ENCODE measurements around the gene ALKBH7.

Gene ALKBH7

DNA sequence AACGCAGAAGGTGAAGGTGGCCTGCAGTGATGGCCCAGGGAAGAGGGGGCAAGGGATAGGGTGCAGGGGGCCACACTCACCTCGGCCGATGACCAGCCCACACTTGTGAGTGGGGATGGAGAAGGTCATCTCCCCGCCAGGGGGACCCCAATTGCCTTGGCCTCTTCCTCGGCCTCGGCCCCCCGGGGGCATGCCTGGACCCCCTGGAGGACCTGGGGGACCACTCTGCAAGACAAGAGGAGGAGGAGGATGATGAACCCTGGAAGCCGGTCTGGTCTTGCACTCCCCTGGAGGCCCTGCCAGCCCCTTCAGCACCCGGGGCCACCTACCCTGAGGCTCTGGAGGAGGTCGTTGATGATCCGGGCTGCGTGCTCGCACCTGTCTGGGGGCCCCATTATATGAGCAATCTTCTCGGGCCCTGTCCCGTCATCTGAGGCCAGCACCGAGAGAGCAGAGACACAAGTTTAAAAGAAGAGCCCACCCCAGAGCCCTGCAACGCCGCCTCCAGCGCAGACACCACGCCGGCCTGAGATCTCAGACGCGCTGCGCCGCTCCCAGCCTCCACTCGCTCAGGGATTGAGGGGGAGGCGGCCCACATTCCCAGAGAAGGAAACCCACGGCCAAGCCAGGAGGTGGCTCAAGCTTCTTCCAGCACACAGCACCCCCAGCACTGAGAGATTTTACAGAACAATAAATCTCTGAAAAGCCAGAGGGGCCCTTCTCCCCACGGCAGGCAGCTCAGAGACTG lies 44.2 kb downstream of the ALKBH7 start:
- DNase-seq, result peak in 31 of 42 donors; percentile 19 to 76 (median 52)
- intact Hi-C loops (cut with DNase I), result no loop called here

DNA sequence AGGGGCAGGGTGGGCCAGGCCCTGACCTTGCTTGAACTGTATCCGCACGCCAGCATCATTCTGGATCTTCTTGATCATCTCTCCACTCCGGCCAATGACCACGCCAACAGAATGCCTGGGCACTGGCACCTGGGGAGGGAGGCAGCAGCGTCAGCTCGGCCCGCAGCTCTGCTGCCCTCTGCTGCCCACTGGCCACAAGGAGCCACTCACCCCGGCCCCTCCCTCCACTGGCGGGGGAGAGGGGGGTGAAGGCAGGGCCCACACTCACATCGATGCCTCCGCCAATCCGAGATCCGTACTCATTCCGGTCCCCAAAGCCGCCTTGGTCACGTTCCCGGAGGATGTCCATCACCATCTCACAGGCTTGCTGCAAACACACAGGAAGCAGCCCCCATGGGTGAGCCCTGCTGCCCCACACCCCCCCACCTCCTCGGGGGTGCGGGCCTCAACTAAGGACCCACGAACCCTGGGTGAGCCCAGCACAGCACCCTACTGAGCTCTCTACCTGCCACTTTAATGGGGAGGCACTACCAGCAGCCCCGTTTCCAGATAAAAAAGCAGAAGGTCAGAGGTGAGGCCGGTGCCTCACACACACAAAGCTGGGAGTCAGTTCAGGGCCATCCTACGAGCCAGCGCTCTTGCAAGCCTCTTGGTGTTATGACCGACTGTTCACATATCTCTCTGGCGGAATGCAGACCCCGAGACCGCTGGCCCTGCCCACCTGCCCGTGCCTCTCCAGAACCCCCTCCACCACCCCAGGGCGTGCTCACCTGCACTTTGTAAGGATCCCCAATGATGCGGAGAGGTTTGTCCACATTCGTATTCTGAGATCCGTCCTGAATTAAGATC lies 45.3 kb downstream of the ALKBH7 start:
- intact Hi-C loops (cut with DNase I), result no loop called here
- DNase-seq, result peak in 40 of 42 donors; percentile 39 to 84 (median 66)

- intact Hi-C loops (cut with DNase I), result no loop called here
- no peak for DNase-seq
Measured at GRCh38 chr19:6418562-6418932, 46.0 kb downstream of the ALKBH7 start.

DNA sequence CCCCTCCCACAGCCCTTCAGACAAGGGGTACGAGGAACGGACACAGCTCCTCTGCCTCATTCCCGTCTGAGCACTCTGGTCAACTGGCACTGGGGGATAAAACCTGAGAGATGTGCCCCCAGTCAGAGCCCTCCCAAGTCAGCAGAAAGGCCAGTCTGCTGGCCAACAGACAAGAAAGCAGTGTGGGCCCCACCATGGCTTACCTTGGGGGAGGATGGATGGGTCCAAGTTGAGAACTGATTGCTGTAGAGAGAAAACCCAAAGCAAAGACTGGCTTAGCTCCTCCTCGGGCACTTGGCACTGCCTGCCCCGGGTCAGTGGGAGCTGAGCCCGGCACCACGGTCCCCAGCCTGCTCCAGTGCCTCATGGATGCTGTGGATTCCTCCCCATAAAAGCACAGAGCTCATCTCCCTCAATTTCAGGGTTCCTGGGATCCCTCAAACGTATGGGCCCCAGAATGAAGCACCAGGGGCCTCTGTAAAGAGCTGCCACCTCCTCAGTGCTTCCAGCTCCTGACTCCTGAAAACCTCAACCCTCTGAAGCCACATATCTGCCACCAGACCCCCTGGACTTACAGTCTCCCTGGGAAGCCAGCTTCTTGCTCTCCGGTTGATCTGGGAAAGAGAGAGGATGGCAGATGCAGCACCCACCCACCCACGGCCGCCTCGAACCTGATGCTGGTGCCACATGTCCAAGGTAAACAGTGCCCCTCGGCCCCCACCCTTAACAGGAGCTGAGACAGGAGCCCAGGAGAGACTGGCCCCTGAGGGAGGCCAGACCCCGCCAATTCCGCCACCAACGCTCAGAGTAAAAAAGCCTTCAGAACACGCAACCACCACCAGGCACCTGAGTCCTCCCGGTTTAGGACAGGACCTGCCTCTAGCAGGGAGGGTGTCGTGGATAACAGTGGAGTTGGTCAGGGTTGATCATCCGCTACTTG lies 48.8 kb downstream of the ALKBH7 start:
- no peak for DNase-seq
- intact Hi-C loops (cut with DNase I), result no loop called here

- intact Hi-C loops (cut with DNase I), result loop anchor here (2.0 kb wide), 1 partner anchor 31 kb away; the partner anchor contains the start of gene GTF2F1
- peak in 1 of 42 donors; percentile 31 for DNase-seq
Measured at GRCh38 chr19:6423499-6424194, 51.1 kb downstream of the ALKBH7 start.

DNA sequence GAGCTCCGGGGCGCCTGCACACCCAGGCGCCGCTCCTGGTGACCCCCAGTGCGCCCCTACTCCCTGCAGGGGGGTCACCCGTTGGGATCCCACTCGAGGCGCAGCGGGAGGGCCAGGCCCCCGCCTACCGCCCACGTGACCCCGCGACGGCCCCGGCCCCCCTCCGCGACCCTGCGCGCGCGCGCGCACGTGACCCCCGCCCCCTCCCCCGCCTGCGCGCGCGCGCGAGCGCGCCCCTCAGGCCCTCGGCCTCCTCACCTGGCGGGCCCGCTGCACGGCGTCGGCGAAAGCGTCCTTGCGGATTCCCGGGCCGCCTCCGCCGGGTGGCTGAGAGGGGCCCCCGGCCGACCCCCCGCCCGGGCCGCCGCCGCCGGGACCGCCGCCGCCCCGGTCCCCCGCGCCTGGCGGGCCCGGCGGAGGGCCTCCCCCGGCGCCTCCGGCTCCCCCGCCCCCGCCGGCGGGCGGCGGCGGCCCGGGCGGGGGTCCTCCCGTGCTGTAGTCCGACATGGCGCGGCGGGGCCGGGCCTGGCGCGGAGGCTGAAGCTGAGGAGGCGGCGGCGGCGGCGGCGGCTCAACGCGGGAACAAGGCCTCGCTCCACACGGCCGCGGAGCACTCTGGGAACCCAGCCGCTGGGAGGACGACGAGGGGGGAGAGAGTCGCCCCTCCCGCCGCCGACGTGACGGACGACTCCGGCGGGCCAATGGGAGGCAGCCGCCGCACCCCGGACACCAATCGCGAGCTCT lies 51.8 kb downstream of the ALKBH7 start, which contains the start of gene KHSRP:
KHSRP (minus strand) TSS at position 617 of the 744 bp plus-strand sequence; CDS start at position 507, 110 bp downstream.
- peak in 9 of 42 donors; percentile 4 to 98 (median 58) for DNase-seq
- intact Hi-C loops (cut with DNase I), result loop anchor here (2.0 kb wide), 1 partner anchor 32 kb away; the partner anchor contains the start of gene GTF2F1
